GM18507 (cell line): ENCODE results near the gene TENM3.

Experiments used
- DNase-seq: peaks from one replicate; pipeline ENCODE4 v3.0.0; 2011; ENCODE audit warnings: low read depth; ENCODE audit not compliant: insufficient read length; ENCODE audit errors: extremely low spot score
- FAIRE-seq: peaks from 2 replicates; lab custom pipeline; 2011; peaks lifted over from hg19 to GRCh38; lab: Jason Lieb, UNC

Gene TENM3

GRCh38 chr4:182679533-182679932 is 436.3 kb downstream of the TENM3 start:
- DNase-seq (no peak), FAIRE-seq (no peak)

DNA sequence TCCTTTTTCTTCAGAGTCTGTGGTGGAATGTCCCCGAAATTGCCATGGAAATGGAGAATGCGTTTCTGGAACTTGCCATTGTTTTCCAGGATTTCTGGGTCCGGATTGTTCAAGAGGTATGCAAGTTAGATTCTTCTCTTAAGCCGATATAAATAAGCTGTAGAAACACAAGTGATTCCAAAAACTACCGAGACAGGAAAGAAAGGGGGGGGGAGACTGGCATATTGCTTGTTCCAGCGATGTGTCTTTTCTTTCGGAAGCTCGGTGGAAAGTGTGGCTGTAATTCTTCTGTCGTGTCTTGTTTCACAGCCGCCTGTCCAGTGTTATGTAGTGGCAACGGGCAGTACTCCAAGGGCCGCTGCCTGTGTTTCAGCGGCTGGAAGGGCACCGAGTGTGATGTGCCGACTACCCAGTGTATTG is 437.0 kb downstream of the TENM3 start:
- DNase-seq = no peak
- no peak for FAIRE-seq

- FAIRE-seq (no peak), DNase-seq (no peak)
These were observed 440.5 kb downstream of the TENM3 start for GRCh38 chr4:182683661-182684060.

- DNase-seq (no peak), FAIRE-seq (no peak)
These were observed 441.6 kb downstream of the TENM3 start for GRCh38 chr4:182684796-182685195.

DNA sequence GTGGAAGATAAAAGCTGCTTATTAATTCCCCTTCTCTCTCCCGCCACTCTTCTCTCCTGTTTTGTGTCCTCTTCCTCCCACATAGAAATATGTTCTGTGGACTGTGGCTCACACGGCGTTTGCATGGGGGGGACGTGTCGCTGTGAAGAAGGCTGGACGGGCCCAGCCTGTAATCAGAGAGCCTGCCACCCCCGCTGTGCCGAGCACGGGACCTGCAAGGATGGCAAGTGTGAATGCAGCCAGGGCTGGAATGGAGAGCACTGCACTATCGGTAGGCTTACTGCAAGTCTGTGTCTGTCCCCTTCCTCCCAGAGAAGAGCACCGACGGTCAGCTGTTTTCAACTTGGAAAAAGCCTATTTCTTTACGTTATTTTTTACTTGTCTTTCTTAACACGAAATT is 444.9 kb downstream of the TENM3 start:
- FAIRE-seq (no peak), DNase-seq (no peak)

DNA sequence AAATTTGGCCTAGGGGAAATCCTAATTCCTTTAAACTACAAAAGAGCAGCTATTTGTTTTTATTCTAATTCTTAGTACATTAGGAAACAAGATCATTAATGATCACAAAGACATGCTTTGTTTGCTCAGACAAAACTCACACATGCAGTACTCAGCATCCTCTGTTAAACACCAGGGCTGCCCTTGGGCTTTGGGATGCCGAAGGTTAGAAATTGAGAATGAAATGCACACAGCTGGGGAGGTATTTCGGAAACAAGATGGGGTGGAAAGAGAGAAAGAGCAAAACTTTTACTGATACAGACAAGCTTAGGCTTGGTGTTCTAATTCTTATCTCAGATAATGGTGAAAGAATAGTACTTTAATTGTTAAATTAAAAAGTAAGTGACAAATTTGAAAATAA is 451.3 kb downstream of the TENM3 start:
- FAIRE-seq (no peak), DNase-seq (no peak)

- no peak for DNase-seq
- FAIRE-seq = no peak
These were observed 451.8 kb downstream of the TENM3 start for GRCh38 chr4:182695009-182695408.

GRCh38 chr4:182695842-182696241 is 452.6 kb downstream of the TENM3 start:
- FAIRE-seq (no peak), DNase-seq (no peak)

DNA sequence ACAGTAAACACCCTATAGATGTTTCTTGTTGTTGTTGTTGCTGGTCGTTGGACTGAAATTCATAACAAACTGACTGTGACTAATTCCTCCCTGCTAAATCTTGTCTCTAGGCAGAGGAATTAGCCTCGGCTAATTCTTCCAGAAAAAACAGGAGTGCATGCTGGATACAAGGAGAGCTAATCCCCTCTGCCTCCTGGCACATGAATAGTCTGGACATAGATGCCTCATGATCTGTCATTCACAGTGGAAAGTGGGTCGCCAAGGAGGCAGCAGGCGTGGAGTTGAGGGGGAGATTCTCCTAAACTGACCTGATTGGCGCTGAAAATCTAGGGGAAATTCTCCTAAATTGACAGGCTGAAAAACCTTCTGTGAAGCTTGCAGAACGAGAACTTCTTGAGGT is 453.9 kb downstream of the TENM3 start:
- FAIRE-seq (no peak), DNase-seq (no peak)

DNA sequence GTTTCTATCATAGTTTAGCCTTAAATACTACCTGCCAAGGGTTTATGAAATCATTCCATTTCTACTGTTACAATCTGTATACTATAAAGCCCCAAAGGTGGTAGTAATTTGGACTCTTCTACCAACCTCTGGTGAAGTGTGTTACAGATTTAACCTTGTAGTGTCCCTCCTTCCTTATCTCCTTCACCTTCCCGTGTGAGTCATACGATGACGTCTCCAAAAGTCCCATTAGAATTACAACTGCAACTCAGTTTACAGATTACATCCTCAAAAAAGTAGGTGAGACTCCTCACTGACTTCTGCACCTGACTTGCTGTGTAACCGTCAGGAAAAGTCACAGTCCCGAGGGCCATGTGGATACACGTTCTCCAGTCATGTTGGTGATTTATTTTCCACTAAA is 455.0 kb downstream of the TENM3 start:
- FAIRE-seq (no peak), DNase-seq (no peak)

DNA sequence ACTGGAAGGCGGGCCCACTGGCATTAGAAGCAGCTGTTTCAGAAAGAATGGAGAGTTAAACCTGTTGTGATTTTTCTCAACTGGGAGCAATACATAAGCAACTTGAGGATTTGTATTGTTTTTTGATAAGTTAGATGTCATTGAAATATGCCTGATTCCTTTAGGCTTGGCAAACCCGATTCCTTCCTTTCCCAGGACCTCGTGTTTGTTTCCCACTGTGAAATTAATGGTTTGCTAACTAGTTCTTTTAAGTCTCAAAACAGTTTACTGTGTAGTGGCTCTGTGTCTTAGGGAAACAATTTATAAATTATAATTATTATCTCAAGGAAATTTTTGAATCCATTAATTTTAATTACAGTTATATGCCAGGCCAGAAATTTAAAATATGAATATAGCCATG is 456.0 kb downstream of the TENM3 start:
- FAIRE-seq (no peak), DNase-seq (no peak)

DNA sequence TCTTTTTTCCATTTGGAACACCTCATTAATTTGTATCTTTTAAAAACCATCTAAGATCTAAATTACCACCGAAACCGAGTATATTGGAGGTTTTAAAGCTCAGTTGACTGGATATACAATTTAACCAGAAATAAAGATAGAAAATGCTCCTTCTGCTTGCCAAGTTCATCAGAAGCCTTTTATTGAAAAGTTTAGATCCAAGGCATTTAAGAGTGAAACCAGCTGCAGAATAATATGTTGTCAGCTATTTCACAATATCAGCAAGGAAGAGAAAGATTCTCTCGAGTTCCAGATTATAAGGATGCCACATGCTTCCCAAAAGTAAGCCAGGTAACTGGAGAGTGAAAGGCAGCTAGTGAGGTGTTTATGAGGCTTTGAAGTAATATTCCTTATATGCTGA is 456.6 kb downstream of the TENM3 start:
- DNase-seq (no peak), FAIRE-seq (no peak)

- no peak for FAIRE-seq
- DNase-seq = no peak
These were observed 457.4 kb downstream of the TENM3 start for GRCh38 chr4:182700362-182701160.

DNA sequence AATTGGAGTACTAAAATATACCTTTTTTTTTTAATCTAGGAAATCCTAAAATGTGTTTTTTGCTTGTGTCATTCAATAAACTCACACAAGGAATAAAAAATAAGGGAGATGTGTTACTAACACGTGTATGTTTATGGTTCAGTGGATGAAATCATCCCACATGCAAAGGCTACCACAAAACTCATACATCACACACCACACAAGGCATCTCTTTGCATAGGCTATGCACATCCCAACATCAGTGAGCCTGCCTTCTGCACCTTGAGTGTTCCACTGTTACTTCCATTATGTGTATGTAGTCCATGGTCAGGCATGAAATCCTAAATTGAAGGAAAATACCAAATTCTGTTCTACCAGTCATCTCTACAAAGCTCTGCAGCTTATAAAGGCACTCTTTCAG is 460.9 kb downstream of the TENM3 start:
- FAIRE-seq (no peak), DNase-seq (no peak)

- DNase-seq = no peak
- FAIRE-seq = no peak
These were observed 461.7 kb downstream of the TENM3 start for GRCh38 chr4:182704948-182705347.

DNA sequence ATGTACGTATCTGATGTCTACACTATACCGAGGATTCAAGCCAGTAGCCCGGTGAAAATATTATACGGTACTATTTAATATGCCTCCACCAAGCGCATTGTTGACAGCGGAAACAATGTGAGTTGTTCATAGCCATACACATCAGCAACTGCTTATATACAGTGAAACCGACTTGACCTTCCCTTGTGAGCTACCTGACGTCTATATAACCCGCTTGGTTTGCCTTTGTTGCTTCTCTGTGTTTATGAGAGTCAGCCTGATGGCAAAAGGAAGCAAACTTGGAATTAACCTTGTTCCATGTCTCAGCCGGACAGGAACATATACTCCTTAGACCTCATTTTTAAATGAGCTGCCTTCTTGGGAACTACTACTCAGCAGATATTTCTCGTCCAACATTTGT is 462.2 kb downstream of the TENM3 start:
- FAIRE-seq = no peak
- no peak for DNase-seq

- FAIRE-seq (no peak), DNase-seq (no peak)
These were observed 468.0 kb downstream of the TENM3 start for GRCh38 chr4:182711211-182711610.

GRCh38 chr4:182715548-182715947 is 472.3 kb downstream of the TENM3 start:
- DNase-seq = no peak
- no peak for FAIRE-seq

DNA sequence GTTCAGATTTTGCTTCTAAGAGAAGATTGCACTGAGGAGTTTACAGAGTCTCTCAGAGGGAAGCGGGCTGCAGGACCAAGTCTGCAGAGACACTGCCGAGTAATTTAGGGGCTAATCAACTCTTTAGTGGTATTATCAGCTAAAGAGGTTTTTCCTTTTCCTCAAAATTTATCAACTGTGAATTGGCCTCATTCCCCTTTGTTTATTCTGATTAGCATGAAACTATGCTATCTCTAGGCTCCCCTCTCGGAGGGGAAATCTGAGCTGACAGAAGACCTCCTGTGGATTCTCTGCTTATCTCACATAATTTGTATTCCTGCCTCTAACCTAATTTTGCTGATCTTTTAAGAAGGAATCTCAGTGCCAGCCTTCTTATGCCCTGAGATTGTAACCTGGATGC is 473.0 kb downstream of the TENM3 start:
- FAIRE-seq (no peak), DNase-seq (no peak)

DNA sequence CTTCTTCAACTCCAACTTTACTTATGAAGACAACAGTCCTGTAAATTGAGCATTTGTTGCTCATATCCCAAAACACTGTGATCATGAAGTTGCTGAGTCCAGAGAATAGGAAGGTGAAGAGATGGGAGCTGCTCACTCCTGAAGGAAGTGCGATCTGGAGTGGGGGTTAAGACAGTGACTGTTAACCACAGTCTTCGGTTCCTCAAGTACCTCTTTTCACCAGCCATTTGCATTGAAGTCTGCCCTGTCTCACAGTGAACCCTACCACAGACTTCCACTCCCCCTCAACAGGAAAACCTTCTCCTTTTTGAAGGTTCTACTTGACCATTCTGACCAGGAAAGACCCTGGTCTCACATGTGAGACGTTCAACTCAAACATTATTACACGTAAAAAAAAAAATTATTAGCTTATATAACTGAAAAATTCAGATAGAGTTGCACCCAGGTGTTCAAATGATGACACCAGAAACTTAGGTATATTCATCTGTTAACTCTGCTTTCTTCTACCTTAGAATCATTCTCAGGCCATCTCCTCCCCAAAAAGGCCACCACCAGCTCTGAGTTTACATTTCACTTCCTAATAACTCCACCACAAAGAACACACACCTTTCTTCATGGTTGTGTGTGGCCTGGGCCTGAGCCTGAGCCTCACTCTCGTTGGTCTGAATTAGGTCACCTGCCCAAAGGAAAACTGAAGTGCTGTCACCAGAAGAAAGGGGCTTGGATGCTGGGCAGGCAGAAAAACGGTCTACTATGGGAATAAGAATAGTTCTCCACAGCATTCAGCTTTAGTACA is 474.8 kb downstream of the TENM3 start:
- FAIRE-seq (no peak), DNase-seq (no peak)

DNA sequence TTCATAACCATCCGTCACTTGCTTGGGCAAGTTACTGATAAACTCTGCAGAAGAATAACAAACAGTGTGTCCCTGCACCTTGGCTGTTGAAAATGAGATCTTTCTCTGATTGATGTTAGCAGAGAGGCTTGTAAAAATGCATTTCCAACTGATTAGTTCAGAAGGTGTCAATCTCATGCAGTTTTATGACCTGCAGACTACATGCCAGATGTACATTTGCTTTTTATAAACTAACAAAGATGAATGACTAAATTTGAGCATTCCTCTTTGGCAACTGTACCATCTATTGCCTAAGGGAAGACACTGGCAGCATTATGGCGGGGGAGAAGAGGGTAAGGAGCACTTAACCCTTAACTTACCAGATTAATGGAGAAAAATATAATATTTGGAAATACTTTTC is 481.2 kb downstream of the TENM3 start:
- FAIRE-seq = no peak
- DNase-seq = no peak
